ENCODE results near the gene KRTAP10-3. TPM values are rescaled to one million over a fixed set of nuclear protein-coding genes. Genes with fewer than 3 reads are reported as not detected.

Gene KRTAP10-3
- total and polyA plus RNA-seq, 2 donors (not counting 3 experiments of a cell fraction or from before 2014, with no cell fraction given): not detected

GRCh38 chr21:44576025-44576420 lies 17.4 kb upstream of the KRTAP10-3 start:
- Histone ChIP-seq H3K9ac (replicated peaks; ENCODE audit: extremely low read depth, insufficient read depth, low read length) (no peak overlapping the region), H3K79me2 (ENCODE audit: control insufficient read depth, insufficient read depth, low read length) (no peaks in the 10 kb centered on the region), H3K9me1 (replicated peaks; ENCODE audit: control insufficient read depth, extremely low read depth, insufficient read depth, low read length) (no peaks in the 10 kb centered on the region), H3K9me3 (replicated peaks; ENCODE audit: control insufficient read depth, insufficient read depth, low read length) (no peaks in the 10 kb centered on the region), H3K27me3 (ENCODE audit: control insufficient read depth in 2 of 2, insufficient read depth in 2 of 2, low read length in 2 of 2) (no peaks in the 10 kb centered on the region), H4K20me1 (replicated peaks; ENCODE audit: control insufficient read depth, extremely low read depth, insufficient read depth, low read length) (no peaks in the 10 kb centered on the region), H3K4me2 (ENCODE audit: insufficient read depth, low read length) (no peak overlapping the region), H3K36me3 (ENCODE audit: control insufficient read depth in 2 of 2, extremely low read depth in 1 of 2, insufficient read depth in 2 of 2, low read length in 2 of 2) (no peaks in the 10 kb centered on the region), H3K4me1 (ENCODE audit: control insufficient read depth, extremely low read depth, insufficient read depth, low read length) (no peaks in the 10 kb centered on the region), H3K27ac (ENCODE audit: insufficient read depth, low read depth, low read length) (no peak overlapping the region), H3K4me3 (replicated peaks in 1 of 3; ENCODE audit: insufficient read depth in 1 of 3, low read depth in 1 of 3, low read length in 3 of 3) (no peak overlapping the region), H2AFZ (ENCODE audit: low read depth, low read length) (no peak overlapping the region)
- no TSS peak for BruUV-seq (replicated peaks)
- no peak for FAIRE-seq
- ChIA-PET CTCF (no interaction called here), POLR2A (no interaction called here)
- dilution Hi-C loops (cut with MboI; ENCODE audit: extremely low pct_ligation_motif_present, low sequenced_read_pairs) (no loop called here), intact Hi-C loops (cut with micrococcal nuclease) (no loop called here)
- no peak for DNase-seq (ENCODE audit: low read depth, low spot score)
- TF ChIP-seq POLR2AphosphoS5 (IDR thresholded peaks at IDR 0.05; ENCODE audit: insufficient read depth, low read depth, low read length): no peak
- TF ChIP-seq JUN (IDR thresholded peaks at IDR 0.05; ENCODE audit: borderline replicate concordance, insufficient read depth, insufficient read length, low read depth): no peak
- no peak for TF ChIP-seq MYC (IDR thresholded peaks at IDR 0.05; ENCODE audit: low read depth, low read length)
- TF ChIP-seq, protein P1, sequence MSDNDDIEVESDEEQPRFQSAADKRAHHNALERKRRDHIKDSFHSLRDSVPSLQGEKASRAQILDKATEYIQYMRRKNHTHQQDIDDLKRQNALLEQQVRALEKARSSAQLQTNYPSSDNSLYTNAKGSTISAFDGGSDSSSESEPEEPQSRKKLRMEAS (IDR thresholded peaks at IDR 0.05; ENCODE audit: insufficient read depth, insufficient read length): no peak
- TF ChIP-seq, protein P2, sequence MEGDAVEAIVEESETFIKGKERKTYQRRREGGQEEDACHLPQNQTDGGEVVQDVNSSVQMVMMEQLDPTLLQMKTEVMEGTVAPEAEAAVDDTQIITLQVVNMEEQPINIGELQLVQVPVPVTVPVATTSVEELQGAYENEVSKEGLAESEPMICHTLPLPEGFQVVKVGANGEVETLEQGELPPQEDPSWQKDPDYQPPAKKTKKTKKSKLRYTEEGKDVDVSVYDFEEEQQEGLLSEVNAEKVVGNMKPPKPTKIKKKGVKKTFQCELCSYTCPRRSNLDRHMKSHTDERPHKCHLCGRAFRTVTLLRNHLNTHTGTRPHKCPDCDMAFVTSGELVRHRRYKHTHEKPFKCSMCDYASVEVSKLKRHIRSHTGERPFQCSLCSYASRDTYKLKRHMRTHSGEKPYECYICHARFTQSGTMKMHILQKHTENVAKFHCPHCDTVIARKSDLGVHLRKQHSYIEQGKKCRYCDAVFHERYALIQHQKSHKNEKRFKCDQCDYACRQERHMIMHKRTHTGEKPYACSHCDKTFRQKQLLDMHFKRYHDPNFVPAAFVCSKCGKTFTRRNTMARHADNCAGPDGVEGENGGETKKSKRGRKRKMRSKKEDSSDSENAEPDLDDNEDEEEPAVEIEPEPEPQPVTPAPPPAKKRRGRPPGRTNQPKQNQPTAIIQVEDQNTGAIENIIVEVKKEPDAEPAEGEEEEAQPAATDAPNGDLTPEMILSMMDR (IDR thresholded peaks at IDR 0.05; ENCODE audit: extremely low read depth in 1 of 2, insufficient read depth in 1 of 2, low read depth in 1 of 2, low read length in 2 of 2): no peak
- TF ChIP-seq EZH2 (IDR thresholded peaks at IDR 0.05; ENCODE audit: borderline replicate concordance, low read depth, low read length, severe bottlenecking): no peak
- no peak for TF ChIP-seq GATA2 (IDR thresholded peaks at IDR 0.05; ENCODE audit: insufficient read depth, insufficient read length, low read depth, low read length)
- TF ChIP-seq FOS (IDR thresholded peaks at IDR 0.05; ENCODE audit: borderline replicate concordance, insufficient read depth, low read length): no peak
- TF ChIP-seq POLR2A (IDR thresholded peaks at IDR 0.05; ENCODE audit: low read depth, low read length): no peak
